Suprapubic skin (tissue), 4 donors: ENCODE measurements around the gene FCHO2. TPM values are rescaled to one million over a fixed set of nuclear protein-coding genes. Genes with fewer than 3 reads are reported as not detected.
"Not testable (repeated sequence)": the region's sequence is repeated elsewhere in the genome, so short reads cannot be mapped to it uniquely, and the experiment has no call there.

ENCODE experiments used
- DNase-seq, 2 donors: peaks; one replicate each; pipeline ENCODE4 v3.0.0-alpha.2; 2019; ENCODE audit warnings: low spot score in 2 of 2
- H3K27ac ChIP-seq: fragments of 200-600 bp; sonication (generic); one replicate; pipeline ENCODE4 v1.5.1; 2019
- H3K27me3 ChIP-seq: fragments of 200-600 bp; sonication (generic); one replicate; pipeline ENCODE4 v1.5.1; 2019
- H3K36me3 ChIP-seq: fragments of 200-600 bp; sonication (generic); one replicate; pipeline ENCODE4 v1.5.1; 2019
- H3K4me1 ChIP-seq: fragments of 200-600 bp; sonication (generic); one replicate; pipeline ENCODE4 v1.5.1; 2019
- H3K4me3 ChIP-seq: fragments of 200-600 bp; sonication (generic); one replicate; pipeline ENCODE4 v1.5.1; 2019; ENCODE audit warnings: mild to moderate bottlenecking
- H3K9me3 ChIP-seq: fragments of 200-600 bp; sonication (generic); one replicate; pipeline ENCODE4 v1.5.1; 2019
- CTCF ChIP-seq, 2 donors: fragments of 200-600 bp in 1 of 2; fragments of 450-650 bp in 1 of 2; sonication (generic) in 1 of 2; IDR thresholded peaks; one replicate each; pipeline ENCODE4 v1.5.1; 2016 to 2019; ENCODE audit warnings: antibody characterized with exemption in 2 of 2, mild to moderate bottlenecking in 1 of 2, moderate library complexity in 1 of 2
- EP300 ChIP-seq: sonication (generic); formaldehyde crosslinking; IDR thresholded peaks from one replicate; pipeline ENCODE4 v1.6.1; 2017; ENCODE audit warnings: antibody characterized with exemption
- POLR2A ChIP-seq, 2 donors: fragments of 450-650 bp; IDR thresholded peaks; one replicate each; pipeline ENCODE4 v1.6.1; 2017; ENCODE audit warnings: antibody characterized with exemption in 2 of 2, mild to moderate bottlenecking in 2 of 2, moderate library complexity in 2 of 2
- POLR2AphosphoS5 ChIP-seq, 3 donors: sonication (generic); formaldehyde crosslinking; IDR thresholded peaks; one replicate each; pipeline ENCODE4 v1.6.1; 2017; ENCODE audit warnings: antibody characterized with exemption in 3 of 3
- WGBS: methylation state at CpG from one replicate; pipeline ENCODE4 v1.1.5; 2018; 5-methylcytosine and 5-hydroxymethylcytosine counted together
- total RNA-seq, 4 donors: library from RNA; depleted of rRNA; stranded (reverse); fragments of >200 nt; gene quantifications; one replicate each; pipeline ENCODE4 v1.1.0, GENCODE V29; 2016

Gene FCHO2
- total RNA-seq, 4 donors from 2014 or later, result 24.7 to 46.2 (median 34.8) TPM

- H3K27ac ChIP-seq, result no peak overlapping the region
- H3K27me3 ChIP-seq, result no peaks in the 10 kb centered on the region
- TF ChIP-seq EP300, result no peak
- no peak for TF ChIP-seq CTCF (IDR thresholded peaks at IDR 0.05)
- WGBS, result 84% methylated on average over 2 of the region's 2 CpGs
- DNase-seq, result no peak
- no peak overlapping the region for H3K4me3 ChIP-seq
- no peaks in the 10 kb centered on the region for H3K4me1 ChIP-seq
- H3K36me3 ChIP-seq, result no peaks in the 10 kb centered on the region
- no peaks in the 10 kb centered on the region for H3K9me3 ChIP-seq
Observed at GRCh38 chr5:72921886-72922285, 34.0 kb upstream of the FCHO2 start.

- no peak overlapping the region for H3K4me3 ChIP-seq
- no peaks in the 10 kb centered on the region for H3K4me1 ChIP-seq
- 64% methylated on average over 1 of the region's 1 CpG for WGBS
- no peak for TF ChIP-seq POLR2AphosphoS5 (IDR thresholded peaks at IDR 0.05)
- no peak for TF ChIP-seq POLR2A (IDR thresholded peaks at IDR 0.05)
- TF ChIP-seq CTCF (IDR thresholded peaks at IDR 0.05), result no peak
- TF ChIP-seq EP300, result no peak
- H3K36me3 ChIP-seq, result no peaks in the 10 kb centered on the region
- no peaks in the 10 kb centered on the region for H3K27me3 ChIP-seq
- no peak for DNase-seq
- no peak overlapping the region for H3K27ac ChIP-seq
- H3K9me3 ChIP-seq, result no peaks in the 10 kb centered on the region
Observed at GRCh38 chr5:72922422-72922821, 33.4 kb upstream of the FCHO2 start.

- no peaks in the 10 kb centered on the region for H3K9me3 ChIP-seq
- DNase-seq, result no peak
- no peaks in the 10 kb centered on the region for H3K36me3 ChIP-seq
- H3K27ac ChIP-seq, result no peak overlapping the region
- TF ChIP-seq EP300 (no peak), POLR2A (IDR thresholded peaks at IDR 0.05) (no peak), CTCF (IDR thresholded peaks at IDR 0.05) (no peak), POLR2AphosphoS5 (IDR thresholded peaks at IDR 0.05) (no peak)
- H3K4me1 ChIP-seq, result no peaks in the 10 kb centered on the region
- H3K4me3 ChIP-seq, result no peak overlapping the region
- no peaks in the 10 kb centered on the region for H3K27me3 ChIP-seq
- 94% methylated on average over 16 of the region's 33 CpGs for WGBS
Observed at GRCh38 chr5:72925336-72926010, 30.4 kb upstream of the FCHO2 start.

- 97% methylated on average over 2 of the region's 2 CpGs for WGBS
- not testable (repeated sequence) for H3K27me3 ChIP-seq, H3K4me3 ChIP-seq, H3K27ac ChIP-seq, H3K36me3 ChIP-seq, DNase-seq, H3K4me1 ChIP-seq, H3K9me3 ChIP-seq
Observed at GRCh38 chr5:72932686-72933085, 23.2 kb upstream of the FCHO2 start.

GRCh38 chr5:72934953-72935725, 20.7 kb upstream of the FCHO2 start:
- not testable (repeated sequence) for H3K27me3 ChIP-seq, H3K36me3 ChIP-seq, H3K9me3 ChIP-seq, H3K4me3 ChIP-seq, H3K4me1 ChIP-seq, H3K27ac ChIP-seq, DNase-seq
- WGBS, result 96% methylated on average over 21 of the region's 32 CpGs

- Histone ChIP-seq H3K4me1 (no peaks in the 10 kb centered on the region), H3K9me3 (no peaks in the 10 kb centered on the region), H3K36me3 (no peaks in the 10 kb centered on the region), H3K27ac (no peak overlapping the region), H3K4me3 (no peak overlapping the region), H3K27me3 (no peaks in the 10 kb centered on the region)
- no peak for TF ChIP-seq POLR2A (IDR thresholded peaks at IDR 0.05)
- TF ChIP-seq POLR2AphosphoS5 (IDR thresholded peaks at IDR 0.05), result no peak
- TF ChIP-seq EP300, result no peak
- WGBS, result 82% methylated on average over 4 of the region's 4 CpGs
- DNase-seq, result no peak
Observed at GRCh38 chr5:72936893-72937292, 18.9 kb upstream of the FCHO2 start.
